Activated naive CD4-positive, alpha-beta T cell treated with anti-CD3 and anti-CD28 coated beads, Interleukin-2, amount 50 U/mL, for 16 hours (primary cell): Measurements from ENCODE around the gene PAQR7.
"Not testable (repeated sequence)": the region's sequence is repeated elsewhere in the genome, so short reads cannot be mapped to it uniquely, and the experiment has no call there.

Experiments used
- DNase-seq: peaks from one replicate; pipeline ENCODE4 v3.0.0-alpha.2; 2020

The PAQR7 gene

DNA sequence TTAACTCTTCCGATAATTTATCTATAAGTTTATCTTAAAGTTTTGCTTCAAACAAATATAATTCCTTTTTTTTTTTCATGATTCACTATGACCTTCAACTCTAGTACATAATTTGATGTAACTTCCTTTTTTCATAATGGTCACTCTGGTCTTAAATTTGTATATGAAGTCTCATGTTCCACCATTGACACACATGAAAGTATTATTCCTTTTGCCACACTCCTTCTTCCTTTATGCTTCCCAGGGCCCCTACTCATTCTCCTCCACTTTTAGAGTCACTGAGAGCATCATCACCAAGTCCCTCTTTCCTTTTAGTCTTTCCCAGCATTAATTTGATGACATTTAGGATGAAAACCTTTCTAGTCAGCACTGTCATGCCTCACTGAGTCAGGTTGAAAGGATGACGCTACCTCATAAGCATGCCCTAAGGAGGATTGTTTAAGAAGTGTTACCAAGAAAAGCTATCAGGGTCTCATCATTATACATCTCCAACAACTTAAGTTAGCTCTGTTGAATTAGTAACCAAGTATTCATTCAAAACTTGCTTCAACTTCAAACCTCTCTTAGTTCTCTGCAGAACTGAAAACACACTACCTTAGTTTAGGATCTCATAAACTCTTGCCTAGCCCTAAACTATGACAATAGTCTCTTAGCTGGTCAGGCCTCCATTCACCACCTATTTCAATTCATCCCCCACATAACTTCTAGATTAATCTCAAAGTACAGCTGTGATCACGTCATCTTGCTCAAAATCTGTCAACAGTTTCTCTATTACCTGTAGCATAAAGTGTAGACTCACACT, 30.8 kb downstream of the PAQR7 start:
- no peak for DNase-seq

GRCh38 chr1:25843483-25843882, 32.0 kb downstream of the PAQR7 start:
- DNase-seq, result no peak

DNA sequence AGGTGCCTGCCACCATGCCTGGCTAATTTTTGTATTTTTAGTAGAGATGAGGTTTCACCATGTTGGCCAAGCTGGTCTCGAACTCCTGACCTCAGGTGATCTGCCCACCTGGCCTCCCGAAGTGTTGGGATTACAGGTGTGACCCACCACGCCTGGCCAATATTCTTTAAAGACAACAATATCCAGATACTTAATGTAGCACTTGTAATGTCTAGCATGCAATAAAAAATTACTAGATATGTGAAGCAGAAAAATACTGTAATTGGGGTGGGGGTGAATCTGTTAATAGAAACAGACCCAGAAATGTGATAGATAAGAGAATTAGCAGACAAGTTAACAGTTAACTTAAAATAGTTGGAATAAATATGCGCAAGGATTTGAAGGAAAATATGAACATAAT, 35.7 kb downstream of the PAQR7 start:
- not testable (repeated sequence) for DNase-seq

DNA sequence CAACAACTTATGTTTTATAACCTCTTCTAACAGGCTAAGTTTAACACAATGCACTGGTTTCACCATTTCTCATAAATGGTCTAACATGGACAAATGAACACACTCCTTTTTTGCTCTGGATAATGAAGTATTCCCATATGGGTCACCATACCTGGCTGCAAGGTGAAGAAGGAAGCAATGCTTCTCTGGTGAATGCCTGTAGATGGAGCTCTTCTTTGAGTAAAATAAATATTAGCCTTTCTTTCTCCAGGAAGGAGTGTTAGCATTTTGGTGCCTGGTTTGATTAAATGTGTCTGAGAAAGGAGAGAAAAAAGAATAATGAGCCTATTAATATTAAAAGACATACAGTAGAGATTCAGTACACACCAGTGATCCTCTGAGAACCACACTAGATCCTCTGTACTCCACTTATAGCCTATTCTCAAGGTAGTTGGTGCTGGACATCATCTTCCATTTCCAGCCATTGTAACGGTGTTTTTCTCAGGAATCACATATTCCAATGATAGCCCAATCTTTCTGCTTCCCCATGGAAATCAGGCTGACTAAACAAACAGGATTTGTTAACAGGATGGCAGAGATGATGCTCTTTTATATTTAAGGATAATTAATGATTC, 38.1 kb downstream of the PAQR7 start:
- no peak for DNase-seq

DNA sequence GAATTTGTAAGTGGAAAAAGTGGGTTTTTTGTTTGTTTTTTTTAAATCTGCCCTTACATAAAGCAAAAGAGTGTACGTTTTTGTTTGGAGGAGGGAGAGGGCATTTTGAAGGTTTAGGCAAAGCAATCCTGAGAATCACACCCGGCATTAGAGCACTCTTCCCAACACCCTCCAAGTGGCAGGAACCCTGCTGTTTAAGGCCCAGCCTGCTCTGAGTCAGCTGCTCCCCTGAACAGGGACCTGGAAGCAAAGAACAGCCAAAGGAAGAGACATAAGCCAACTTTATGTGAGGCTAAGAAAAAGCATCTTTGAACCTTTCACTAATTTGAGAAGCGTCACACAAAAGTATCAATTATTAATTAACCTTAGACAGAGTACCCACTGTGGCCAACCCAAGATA, 38.8 kb downstream of the PAQR7 start:
- no peak for DNase-seq

- DNase-seq, result no peak
Measured at GRCh38 chr1:25834894-25835293, 40.6 kb downstream of the PAQR7 start.

GRCh38 chr1:25833158-25833557, 42.4 kb downstream of the PAQR7 start:
- no peak for DNase-seq

GRCh38 chr1:25832336-25833037, 43.0 kb downstream of the PAQR7 start:
- no peak for DNase-seq

- no peak for DNase-seq
Measured at GRCh38 chr1:25831569-25832196, 43.8 kb downstream of the PAQR7 start.

DNA sequence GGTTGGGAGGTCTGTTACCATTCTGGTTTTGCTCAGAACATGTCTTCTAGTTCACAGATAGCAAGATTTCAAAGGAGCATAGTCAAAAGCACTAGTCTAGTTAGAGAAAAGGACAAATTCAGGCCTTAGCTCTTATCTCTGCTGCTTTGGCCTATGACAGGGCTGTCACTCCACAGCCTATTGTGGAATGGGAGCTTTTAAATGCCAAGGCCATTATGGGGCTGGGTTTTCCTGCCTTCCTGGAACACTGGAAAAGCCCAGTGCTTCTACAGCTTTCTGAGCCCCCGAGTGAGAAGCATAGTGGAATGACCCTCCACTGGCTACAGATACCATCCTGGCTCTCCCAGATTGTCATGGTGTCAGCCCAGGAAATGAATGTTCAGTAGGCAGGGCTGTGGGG, 46.5 kb downstream of the PAQR7 start:
- no peak for DNase-seq

DNA sequence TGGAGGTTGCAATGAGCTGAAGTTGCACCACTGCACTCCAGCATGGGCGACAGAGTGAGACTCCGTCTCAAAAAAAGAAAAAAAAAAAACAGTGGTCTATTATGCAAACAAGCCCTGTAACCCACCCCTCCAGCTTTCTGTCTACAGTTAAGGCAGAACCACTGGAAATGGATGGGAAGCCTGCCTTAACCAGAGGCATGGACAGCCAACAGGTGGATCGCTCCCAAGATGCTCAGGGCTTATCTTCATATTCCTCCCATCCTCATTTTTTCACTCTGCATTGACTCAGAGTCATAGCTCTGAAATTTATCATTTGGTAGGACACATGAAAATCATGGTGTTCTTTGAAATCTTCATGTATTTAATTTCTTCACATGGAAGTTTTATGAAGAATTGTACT, 47.0 kb downstream of the PAQR7 start:
- DNase-seq, result no peak

GRCh38 chr1:25826571-25826970, 48.9 kb downstream of the PAQR7 start:
- no peak for DNase-seq

DNA sequence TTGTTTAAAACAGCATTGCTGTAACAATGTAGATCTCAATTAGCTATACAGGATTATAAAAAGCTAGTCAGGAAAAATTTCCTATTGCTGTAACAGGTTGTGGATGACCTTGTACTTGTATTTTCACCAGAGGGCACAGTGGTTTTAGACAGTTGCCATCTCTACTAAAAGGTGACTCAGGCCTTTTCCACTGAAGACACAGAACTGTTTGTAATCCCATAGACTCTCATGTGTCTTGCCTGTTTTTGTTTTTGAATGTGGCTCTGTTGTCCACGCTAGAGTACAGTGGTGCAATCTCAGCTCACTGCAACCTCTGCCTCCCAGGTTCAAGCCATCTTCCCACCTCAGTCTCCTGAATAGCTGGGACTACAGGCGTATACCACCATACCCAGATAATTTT, 49.9 kb downstream of the PAQR7 start:
- DNase-seq, result no peak

DNA sequence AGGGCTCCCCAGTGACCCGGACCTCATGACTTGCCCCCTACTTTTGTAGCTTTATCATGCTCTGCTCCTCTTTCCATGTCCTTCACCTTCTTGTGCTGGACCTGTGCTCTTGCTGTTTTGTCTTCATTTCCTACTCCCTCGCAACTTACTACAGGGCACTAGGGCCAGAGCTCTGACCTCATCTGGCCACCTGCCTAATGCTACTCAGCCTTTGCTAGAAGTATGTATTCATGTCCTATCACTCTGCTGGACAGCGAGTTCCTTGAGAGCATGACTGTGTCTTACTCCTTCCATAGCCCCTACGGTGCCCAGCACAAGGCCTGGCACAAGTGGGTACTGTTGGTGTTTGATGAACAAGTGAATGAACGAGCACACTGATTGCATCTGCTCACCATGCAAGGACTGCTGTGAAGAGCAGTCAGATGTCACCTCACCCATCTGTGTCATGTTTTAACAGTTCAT, 53.8 kb downstream of the PAQR7 start:
- DNase-seq, result no peak

DNA sequence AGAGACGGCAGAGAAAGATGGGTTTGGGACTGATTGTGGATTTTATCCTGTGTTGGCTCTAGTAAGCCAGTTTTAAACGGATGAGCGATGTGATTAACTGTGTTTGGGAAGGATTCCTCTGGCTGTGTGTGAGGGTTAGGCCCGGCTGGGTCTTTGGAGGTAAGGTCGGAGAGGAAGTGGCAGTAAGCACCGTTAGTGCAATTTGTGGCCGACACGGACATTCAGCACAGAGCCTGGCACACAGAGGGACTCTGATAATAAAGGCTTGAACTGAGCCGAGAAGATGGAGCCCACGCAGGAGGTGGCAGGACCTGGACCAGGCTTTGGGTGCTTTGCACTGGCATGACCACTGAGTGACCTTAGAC, 54.4 kb downstream of the PAQR7 start:
- no peak for DNase-seq

GRCh38 chr1:25820247-25821111, 55.0 kb downstream of the PAQR7 start:
- peak; percentile 74 for DNase-seq

GRCh38 chr1:25819491-25820246, 55.8 kb downstream of the PAQR7 start, which contains the start of gene MTFR1L:
TSS of gene MTFR1L (plus strand) at chr1:25819954. CDS start at chr1:25823105, 3,151 bp downstream.
- peak; percentile 94 for DNase-seq

GRCh38 chr1:25818569-25818968, 56.9 kb downstream of the PAQR7 start:
- DNase-seq, result no peak

DNA sequence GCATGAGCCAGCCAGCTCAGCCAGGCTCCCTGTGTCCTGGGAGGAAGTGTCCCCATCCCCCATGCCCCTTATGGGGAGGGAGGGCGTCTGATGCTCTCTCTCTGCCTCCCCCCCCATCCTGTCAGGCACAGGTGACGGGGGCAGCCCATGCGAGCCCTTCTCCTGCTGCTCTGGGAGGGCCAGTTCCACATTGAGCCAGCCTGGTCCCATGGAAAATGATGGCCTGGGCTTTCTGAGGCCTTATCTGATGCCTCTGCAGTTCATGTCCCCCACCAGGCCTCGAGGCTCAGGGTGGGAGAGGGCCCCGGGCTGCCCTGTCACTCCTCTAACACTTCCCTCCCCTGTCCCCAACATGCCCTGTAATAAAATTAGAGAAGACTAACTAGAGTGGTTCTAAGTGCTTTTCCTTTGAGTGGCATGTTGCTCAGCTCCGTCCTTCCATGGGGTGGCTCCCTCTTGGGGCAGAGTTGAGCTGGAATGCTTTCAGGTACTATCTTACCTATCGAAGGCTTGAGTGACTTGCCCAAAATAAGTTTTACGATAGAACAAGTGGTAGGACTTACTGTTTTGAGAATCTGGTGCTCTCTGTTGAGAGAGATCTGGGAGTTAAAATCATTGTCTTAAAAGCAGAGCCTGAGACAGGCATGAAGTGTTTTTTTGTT, 57.5 kb downstream of the PAQR7 start:
- no peak for DNase-seq

DNA sequence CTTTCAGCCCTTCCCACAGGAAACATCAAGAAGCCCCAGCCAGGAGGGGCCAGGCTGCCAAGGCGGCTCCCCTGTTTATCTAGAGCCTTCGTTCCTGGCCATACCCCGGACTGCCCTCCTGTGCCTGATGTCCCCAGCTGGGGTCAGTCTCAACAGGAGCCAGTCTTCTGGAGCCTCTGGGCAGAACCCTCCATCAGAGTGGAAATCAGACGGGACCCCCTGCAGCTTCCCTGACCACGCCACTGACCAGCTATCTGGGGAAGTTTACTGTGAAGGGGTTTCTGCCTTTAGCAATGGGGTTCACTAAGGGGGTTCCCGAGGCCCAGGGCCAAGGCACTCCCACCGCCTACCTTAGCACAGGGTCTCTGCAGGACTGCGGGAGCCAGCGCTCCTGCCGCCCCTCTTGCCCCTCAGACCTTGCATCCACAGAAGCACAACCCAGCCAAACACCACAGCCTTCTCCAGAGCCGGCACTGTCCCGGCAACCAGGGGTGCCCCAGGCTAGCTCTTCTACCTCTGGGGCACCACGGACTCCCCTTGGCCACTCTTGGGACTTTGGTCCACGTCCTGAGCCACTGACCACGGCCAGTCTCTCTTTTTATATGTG, 59.3 kb downstream of the PAQR7 start:
- DNase-seq, result no peak
